AG09309 (cell line): Measurements from ENCODE around the gene CADM1.

Experiments used
- DNase-seq: peaks from one replicate; pipeline ENCODE4 v3.0.0-alpha.2; 2010; ENCODE audit warnings: low read depth
- H3K4me3 ChIP-seq: 2 replicates; pipeline ENCODE4 v1.5.1; 2011; ENCODE audit warnings: mild to moderate bottlenecking, low read depth, low read length, moderate library complexity; ENCODE audit not compliant: control insufficient read depth
- TF ChIP-seq, protein P1 (sequence below): IDR thresholded peaks from 2 replicates; pipeline ENCODE4 v1.5.1; 2011; ENCODE audit warnings: mild to moderate bottlenecking, low read depth, low read length, inconsistent platforms; ENCODE audit not compliant: insufficient read depth, control insufficient read depth; ENCODE audit errors: missing control alignments

CADM1 gene

DNA sequence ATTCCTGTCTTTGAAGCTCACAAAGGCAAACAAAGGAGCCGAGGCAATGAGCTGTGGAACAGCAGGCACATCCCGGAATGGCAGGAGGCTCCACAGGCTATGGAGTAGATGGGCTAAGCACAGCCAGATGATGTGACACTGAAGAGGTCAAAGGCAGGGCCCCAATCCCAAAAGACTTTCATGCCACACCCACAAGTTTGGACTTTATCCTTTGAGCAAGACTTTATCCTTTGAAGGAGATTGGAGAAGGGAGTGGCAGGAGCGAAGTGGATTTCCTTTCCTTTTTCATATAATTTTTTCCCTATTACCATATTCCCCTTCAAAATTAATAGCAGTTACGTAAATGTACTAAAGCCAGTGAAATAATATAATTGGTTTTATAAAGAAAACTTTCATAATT, 379.4 kb downstream of the CADM1 start:
- TF ChIP-seq, protein P1, sequence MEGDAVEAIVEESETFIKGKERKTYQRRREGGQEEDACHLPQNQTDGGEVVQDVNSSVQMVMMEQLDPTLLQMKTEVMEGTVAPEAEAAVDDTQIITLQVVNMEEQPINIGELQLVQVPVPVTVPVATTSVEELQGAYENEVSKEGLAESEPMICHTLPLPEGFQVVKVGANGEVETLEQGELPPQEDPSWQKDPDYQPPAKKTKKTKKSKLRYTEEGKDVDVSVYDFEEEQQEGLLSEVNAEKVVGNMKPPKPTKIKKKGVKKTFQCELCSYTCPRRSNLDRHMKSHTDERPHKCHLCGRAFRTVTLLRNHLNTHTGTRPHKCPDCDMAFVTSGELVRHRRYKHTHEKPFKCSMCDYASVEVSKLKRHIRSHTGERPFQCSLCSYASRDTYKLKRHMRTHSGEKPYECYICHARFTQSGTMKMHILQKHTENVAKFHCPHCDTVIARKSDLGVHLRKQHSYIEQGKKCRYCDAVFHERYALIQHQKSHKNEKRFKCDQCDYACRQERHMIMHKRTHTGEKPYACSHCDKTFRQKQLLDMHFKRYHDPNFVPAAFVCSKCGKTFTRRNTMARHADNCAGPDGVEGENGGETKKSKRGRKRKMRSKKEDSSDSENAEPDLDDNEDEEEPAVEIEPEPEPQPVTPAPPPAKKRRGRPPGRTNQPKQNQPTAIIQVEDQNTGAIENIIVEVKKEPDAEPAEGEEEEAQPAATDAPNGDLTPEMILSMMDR = no peak
- no peak for DNase-seq
- H3K4me3 ChIP-seq = no peak overlapping the region

DNA sequence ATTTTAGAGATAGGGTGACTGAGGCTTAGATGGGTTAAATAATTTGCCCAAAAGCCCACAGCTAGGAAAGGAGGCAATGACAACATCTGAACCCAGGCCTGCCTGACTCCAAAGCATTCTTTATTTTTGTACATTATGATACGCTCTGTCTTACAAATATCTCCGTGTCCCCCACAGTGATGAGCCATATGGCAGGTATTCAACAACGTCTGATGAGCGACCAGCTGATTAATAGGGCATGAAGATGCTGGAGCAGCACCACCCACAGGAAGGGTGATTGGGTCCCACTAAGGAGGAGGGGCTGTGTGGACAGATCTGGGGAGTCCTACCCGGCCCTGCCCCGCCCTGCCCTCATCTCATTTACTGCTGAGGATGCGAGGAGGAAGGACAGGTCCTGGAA, 380.6 kb downstream of the CADM1 start:
- H3K4me3 ChIP-seq = no peak overlapping the region
- TF ChIP-seq, protein P1 = no peak
- no peak for DNase-seq

DNA sequence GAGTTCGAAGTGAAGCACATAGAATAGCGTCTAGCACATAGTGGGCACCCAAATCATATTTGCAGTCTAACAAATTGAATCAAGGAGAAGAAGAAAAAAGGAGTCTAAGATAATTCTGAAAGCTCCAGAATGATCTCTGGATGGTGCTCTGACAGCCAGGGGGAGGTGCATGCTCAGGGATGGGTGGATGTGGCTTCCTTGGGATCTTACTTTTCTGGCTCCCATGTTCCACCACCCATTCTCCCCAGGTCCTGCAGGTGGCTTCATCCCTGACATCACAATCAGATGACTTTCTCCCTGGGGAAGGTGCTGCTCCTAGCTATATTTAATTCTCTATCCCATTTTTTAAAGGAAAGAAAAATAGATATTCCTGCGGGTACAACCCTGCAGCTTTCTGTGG, 381.9 kb downstream of the CADM1 start:
- TF ChIP-seq, protein P1 = no peak
- H3K4me3 ChIP-seq = no peak overlapping the region
- DNase-seq = no peak
